Stimulated activated naive CD8-positive, alpha-beta T cell treated with anti-CD3 and anti-CD28 coated beads, Interleukin-15, Interleukin-2, amounts not matched to agents 100 ng/mL and 50 ng/mL, for 24 hours (primary cell): ENCODE data around the gene MYO1B.
A peak's percentile ranks its signal among the peaks of the same experiment; 100 is the strongest.

ENCODE experiments used
- H3K27ac Mint-ChIP-seq: one replicate; pipeline ENCODE4 v1.8.0; 2021; ENCODE audit warnings: mild to moderate bottlenecking, mixed read lengths
- H3K27me3 Mint-ChIP-seq: one replicate; pipeline ENCODE4 v1.8.0; 2021; ENCODE audit warnings: mixed read lengths
- H3K36me3 Mint-ChIP-seq: one replicate; pipeline ENCODE4 v1.8.0; 2021; ENCODE audit warnings: low read depth, mixed read lengths
- H3K4me1 Mint-ChIP-seq: one replicate; pipeline ENCODE4 v1.8.0; 2021; ENCODE audit warnings: low read depth, mixed read lengths
- H3K4me3 Mint-ChIP-seq: one replicate; pipeline ENCODE4 v1.8.0; 2021; ENCODE audit warnings: mild to moderate bottlenecking, mixed read lengths
- H3K9me3 Mint-ChIP-seq: one replicate; pipeline ENCODE4 v1.8.0; 2021; ENCODE audit warnings: mixed read lengths

MYO1B gene

GRCh38 chr2:191245046-191245868, at the start of gene MYO1B:
Gene MYO1B, plus strand, starts transcription at chr2:191245404. Its CDS starts 31,492 bp downstream, at chr2:191276896.
- Mint-ChIP-seq H3K4me1 (peaks cover 23% of the 10 kb centered on the region), H3K36me3 (no peaks in the 10 kb centered on the region), H3K4me3 (peak within 1 kb of the TSS; percentile 78), H3K27ac (peak within 1 kb of the TSS; percentile 79), H3K9me3 (no peaks in the 10 kb centered on the region), H3K27me3 (peaks cover 10% of the 10 kb centered on the region)

DNA sequence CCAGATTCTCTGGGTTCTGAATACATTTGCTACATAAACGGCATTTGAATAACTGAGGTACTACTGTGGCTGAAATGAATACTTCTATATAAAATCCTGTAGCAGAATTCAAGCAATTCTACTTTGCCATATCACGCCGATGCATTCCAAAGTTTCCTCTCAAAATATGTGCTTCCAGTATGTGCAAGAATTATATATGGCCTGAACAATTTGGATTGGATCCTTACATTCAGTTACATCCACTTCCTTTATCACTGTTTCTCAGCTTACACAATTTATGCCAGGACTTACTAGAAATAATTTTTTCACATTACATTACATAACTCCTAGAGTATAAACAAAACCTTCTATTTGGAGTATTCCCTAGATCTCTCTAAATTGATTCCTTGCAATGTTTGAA, 48.1 kb upstream of the MYO1B start:
- peaks cover 3% of the 10 kb centered on the region for H3K9me3 Mint-ChIP-seq
- H3K4me3 Mint-ChIP-seq = no peak overlapping the region
- peaks cover 55% of the 10 kb centered on the region for H3K4me1 Mint-ChIP-seq
- H3K36me3 Mint-ChIP-seq = no peaks in the 10 kb centered on the region
- no peaks in the 10 kb centered on the region for H3K27me3 Mint-ChIP-seq
- no peak overlapping the region for H3K27ac Mint-ChIP-seq

GRCh38 chr2:191198271-191198670, 46.9 kb upstream of the MYO1B start:
- H3K4me3 Mint-ChIP-seq = no peak overlapping the region
- H3K36me3 Mint-ChIP-seq = no peaks in the 10 kb centered on the region
- H3K27me3 Mint-ChIP-seq = no peaks in the 10 kb centered on the region
- H3K27ac Mint-ChIP-seq = no peak overlapping the region
- peaks cover 55% of the 10 kb centered on the region for H3K4me1 Mint-ChIP-seq
- H3K9me3 Mint-ChIP-seq = peaks cover 3% of the 10 kb centered on the region

DNA sequence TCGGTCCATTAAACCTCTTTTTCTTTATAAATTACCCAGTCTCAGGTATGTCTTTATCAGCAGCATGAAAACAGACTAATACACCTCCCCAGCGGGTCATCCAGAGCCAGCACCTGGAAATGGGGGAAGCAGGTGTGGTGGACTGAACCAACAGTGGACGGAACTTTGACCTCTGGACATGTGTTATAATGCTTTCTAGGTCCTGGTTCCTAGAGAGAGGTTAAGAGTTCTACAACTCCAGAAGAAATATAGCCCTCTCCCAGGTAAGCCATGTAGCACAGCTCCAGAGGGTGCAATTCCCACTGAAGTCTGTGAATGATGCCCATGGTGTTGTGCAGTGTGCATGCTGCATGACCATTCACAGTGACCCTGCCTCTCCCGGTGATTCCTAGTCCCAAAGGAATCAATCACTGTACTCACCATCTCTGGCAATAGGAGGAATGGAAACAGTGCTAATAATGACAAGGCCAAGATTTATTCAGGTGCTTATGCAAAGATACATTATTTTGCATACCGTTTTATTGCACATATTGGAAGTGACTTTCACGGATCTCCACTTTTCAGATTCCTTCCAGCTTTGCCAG, 45.2 kb upstream of the MYO1B start:
- H3K4me3 Mint-ChIP-seq = no peak overlapping the region
- H3K27ac Mint-ChIP-seq = no peak overlapping the region
- peaks cover 53% of the 10 kb centered on the region for H3K4me1 Mint-ChIP-seq
- H3K9me3 Mint-ChIP-seq = peaks cover 3% of the 10 kb centered on the region
- H3K27me3 Mint-ChIP-seq = no peaks in the 10 kb centered on the region
- no peaks in the 10 kb centered on the region for H3K36me3 Mint-ChIP-seq

DNA sequence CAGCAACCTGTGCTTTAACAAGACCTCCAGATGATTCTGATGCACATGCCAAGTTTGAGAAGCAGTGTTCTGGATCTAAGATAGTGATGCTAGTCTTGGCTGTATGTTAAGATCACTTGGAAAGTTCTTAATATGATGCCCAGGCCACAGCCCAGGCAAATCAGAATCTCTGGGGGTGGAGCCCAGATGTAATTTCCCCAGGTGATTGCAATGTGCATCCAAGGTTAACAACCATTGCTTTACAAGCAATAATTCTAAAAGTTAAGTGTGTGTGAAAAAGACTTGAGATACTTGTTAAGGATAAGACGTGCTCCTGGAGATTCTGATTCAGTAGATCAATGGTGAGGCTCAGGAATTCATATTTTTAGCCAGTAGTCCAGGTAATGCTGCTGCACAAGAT, 44.3 kb upstream of the MYO1B start:
- H3K4me3 Mint-ChIP-seq = no peak overlapping the region
- H3K36me3 Mint-ChIP-seq = no peaks in the 10 kb centered on the region
- peaks cover 54% of the 10 kb centered on the region for H3K4me1 Mint-ChIP-seq
- peaks cover 3% of the 10 kb centered on the region for H3K9me3 Mint-ChIP-seq
- no peak overlapping the region for H3K27ac Mint-ChIP-seq
- no peaks in the 10 kb centered on the region for H3K27me3 Mint-ChIP-seq

- H3K4me3 Mint-ChIP-seq = no peak overlapping the region
- peaks cover 62% of the 10 kb centered on the region for H3K4me1 Mint-ChIP-seq
- no peaks in the 10 kb centered on the region for H3K27me3 Mint-ChIP-seq
- peaks cover 4% of the 10 kb centered on the region for H3K9me3 Mint-ChIP-seq
- peak overlapping the region; percentile 90 for H3K27ac Mint-ChIP-seq
- no peaks in the 10 kb centered on the region for H3K36me3 Mint-ChIP-seq
Observed at GRCh38 chr2:191202209-191202721, 42.9 kb upstream of the MYO1B start.

DNA sequence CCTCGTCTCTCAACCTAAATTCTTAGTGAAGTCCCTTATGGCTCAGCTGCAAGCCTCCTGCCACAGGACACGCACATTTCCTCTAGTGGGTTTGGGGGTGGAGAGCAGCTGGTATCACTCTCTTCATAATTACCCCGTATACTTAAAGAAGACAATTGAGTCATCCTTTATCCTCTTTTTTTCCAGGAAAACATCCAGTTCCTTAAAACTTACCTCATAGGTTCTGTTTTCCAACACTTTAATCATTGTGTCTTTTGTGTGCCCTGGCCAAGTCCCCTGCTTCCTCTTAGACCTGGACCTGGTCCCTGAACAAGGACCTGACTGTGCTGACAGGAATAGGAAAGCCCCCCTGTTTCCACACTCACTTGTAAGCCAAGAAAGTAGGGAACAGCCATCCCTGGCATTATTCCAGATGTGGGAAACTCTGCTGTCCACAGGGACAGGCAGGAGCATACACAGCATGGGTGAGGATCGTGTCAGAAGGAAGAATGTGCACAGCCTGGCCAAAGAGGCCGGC, 42.3 kb upstream of the MYO1B start:
- no peaks in the 10 kb centered on the region for H3K36me3 Mint-ChIP-seq
- H3K27me3 Mint-ChIP-seq = no peaks in the 10 kb centered on the region
- H3K27ac Mint-ChIP-seq = peak overlapping the region; percentile 90
- peaks cover 7% of the 10 kb centered on the region for H3K9me3 Mint-ChIP-seq
- H3K4me1 Mint-ChIP-seq = peaks cover 64% of the 10 kb centered on the region
- no peak overlapping the region for H3K4me3 Mint-ChIP-seq

- Mint-ChIP-seq H3K4me3 (peak overlapping the region; percentile 79), H3K4me1 (peaks cover 63% of the 10 kb centered on the region), H3K27ac (peak overlapping the region; percentile 86), H3K36me3 (no peaks in the 10 kb centered on the region), H3K27me3 (no peaks in the 10 kb centered on the region), H3K9me3 (peaks cover 4% of the 10 kb centered on the region)
Observed at GRCh38 chr2:191204433-191204832, 40.8 kb upstream of the MYO1B start.

DNA sequence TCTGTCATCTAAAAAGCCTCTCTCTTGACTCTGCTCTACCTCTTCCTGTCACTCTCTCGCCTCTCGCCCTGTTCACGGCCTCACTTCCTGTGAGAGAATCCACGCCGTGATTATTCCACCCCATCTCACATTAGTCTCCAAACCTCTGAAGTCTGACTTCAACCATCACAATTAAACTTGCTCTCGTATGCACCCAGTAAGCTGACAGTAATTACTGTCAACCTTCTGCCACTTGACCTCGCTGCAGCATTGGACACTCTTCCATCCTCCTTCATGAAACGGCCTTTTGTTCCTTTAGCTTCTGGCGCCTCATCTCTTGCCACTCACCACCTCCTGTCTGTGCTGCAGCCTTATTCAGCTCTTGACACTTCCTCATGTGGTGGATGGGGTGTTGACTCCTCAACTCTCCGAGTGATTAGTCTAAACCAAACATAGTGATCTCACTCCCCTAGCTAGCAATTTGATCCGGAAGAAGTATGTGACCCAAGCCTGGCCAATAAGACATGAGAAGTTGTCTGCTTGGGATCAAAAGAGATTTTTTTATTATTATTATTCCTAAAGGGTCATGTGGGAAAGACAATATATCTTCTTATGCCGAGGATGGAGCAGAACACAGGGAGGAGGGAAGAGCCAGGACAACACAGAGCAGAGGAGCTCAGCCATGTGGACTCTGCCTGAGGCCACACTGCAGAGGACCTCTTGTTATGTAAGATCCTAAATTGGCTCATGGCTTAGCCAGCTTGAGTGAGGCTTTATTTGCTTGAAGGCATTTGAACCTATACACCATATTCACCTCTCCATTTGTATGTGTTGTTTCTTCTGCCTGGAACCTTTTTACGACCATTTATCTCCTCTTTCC, 38.4 kb upstream of the MYO1B start:
- Mint-ChIP-seq H3K4me1 (peaks cover 49% of the 10 kb centered on the region), H3K4me3 (peak overlapping the region; percentile 64), H3K9me3 (peaks cover 8% of the 10 kb centered on the region), H3K36me3 (no peaks in the 10 kb centered on the region), H3K27me3 (no peaks in the 10 kb centered on the region), H3K27ac (peak overlapping the region; percentile 80)

GRCh38 chr2:191209340-191209739, 35.9 kb upstream of the MYO1B start:
- Mint-ChIP-seq H3K9me3 (peaks cover 17% of the 10 kb centered on the region), H3K4me3 (no peak overlapping the region), H3K36me3 (no peaks in the 10 kb centered on the region), H3K27me3 (no peaks in the 10 kb centered on the region), H3K27ac (no peak overlapping the region), H3K4me1 (peaks cover 27% of the 10 kb centered on the region)

- H3K9me3 Mint-ChIP-seq = peaks cover 17% of the 10 kb centered on the region
- no peaks in the 10 kb centered on the region for H3K27me3 Mint-ChIP-seq
- no peak overlapping the region for H3K4me3 Mint-ChIP-seq
- H3K36me3 Mint-ChIP-seq = no peaks in the 10 kb centered on the region
- H3K27ac Mint-ChIP-seq = no peak overlapping the region
- H3K4me1 Mint-ChIP-seq = peaks cover 3% of the 10 kb centered on the region
Observed at GRCh38 chr2:191212119-191212518, 33.1 kb upstream of the MYO1B start.

DNA sequence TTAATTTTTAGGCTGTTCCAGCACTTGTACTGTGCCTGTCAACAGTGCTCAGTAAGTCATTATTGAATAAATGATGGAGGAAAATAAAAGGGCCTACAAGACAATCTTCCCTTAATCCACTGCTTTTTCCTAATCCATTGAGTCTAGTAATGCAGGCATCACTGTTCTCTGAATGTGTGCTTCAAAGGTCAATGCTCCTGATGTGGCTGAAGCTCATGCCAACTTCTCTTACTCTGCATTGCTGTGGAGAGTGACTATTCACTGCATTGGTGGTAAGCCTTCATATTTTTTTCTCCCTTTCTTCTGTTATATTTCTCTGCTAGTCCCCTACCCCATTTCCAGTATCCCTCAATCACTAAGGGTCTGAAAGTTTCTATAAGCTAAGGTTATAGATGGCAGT, 31.9 kb upstream of the MYO1B start:
- Mint-ChIP-seq H3K4me1 (peaks cover 10% of the 10 kb centered on the region), H3K36me3 (no peaks in the 10 kb centered on the region), H3K27ac (no peak overlapping the region), H3K4me3 (no peak overlapping the region), H3K27me3 (no peaks in the 10 kb centered on the region), H3K9me3 (peaks cover 13% of the 10 kb centered on the region)

DNA sequence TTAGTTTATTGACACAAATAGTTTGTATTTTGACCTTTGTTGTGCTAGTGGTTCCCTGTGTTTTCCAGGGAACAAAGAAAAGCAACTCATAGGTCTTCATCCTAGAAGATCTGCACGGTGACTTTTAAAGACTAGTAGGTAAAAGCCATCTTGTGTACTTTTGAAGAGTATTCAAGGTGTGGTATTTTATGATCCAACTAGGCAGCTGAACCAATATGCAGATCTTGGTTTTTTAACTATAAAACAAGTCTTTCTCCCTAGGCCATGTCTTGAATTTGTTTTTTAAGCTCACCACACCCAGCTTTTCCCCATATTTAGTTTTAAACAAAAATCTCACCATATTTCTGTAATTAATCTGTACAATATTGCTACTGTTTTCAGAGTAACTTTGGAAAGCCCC, 30.0 kb upstream of the MYO1B start:
- Mint-ChIP-seq H3K4me3 (no peak overlapping the region), H3K27me3 (peaks cover 4% of the 10 kb centered on the region), H3K4me1 (peaks cover 22% of the 10 kb centered on the region), H3K27ac (no peak overlapping the region), H3K36me3 (no peaks in the 10 kb centered on the region), H3K9me3 (peaks cover 15% of the 10 kb centered on the region)

DNA sequence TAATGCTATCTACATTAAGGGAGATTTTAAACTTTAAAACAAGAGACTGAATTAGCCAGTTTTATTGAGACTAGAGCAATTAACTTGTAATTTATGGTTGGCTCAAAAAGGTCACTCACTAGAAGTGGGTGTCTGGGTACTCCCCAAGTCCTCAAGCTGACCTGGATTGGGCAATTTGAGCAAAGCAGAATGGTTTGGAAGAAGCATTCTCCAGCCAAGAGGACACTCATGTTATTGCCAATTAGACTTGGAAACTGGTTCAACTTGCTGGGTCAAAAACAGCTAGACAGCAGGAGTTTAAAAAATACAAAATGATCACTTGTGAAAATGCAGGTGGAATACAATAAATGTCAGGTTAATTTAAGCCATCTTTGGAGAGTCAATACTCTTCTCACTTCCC, 29.5 kb upstream of the MYO1B start:
- H3K4me3 Mint-ChIP-seq = no peak overlapping the region
- H3K27ac Mint-ChIP-seq = no peak overlapping the region
- H3K9me3 Mint-ChIP-seq = peaks cover 19% of the 10 kb centered on the region
- peaks cover 26% of the 10 kb centered on the region for H3K4me1 Mint-ChIP-seq
- H3K27me3 Mint-ChIP-seq = peaks cover 4% of the 10 kb centered on the region
- H3K36me3 Mint-ChIP-seq = no peaks in the 10 kb centered on the region
